ENCODE data around the gene PRKG1. TPM values are rescaled to one million over a fixed set of nuclear protein-coding genes. Genes with fewer than 3 reads are reported as not detected.

Gene PRKG1
- polyA plus RNA-seq, 3 donors, result not detected

GRCh38 chr10:51176976-51177695 is 102.8 kb downstream of the PRKG1 start:
- DNase-seq, result no peak
- H3K4me3 Mint-ChIP-seq, result no peak overlapping the region

GRCh38 chr10:51178634-51179033 is 104.3 kb downstream of the PRKG1 start:
- Mint-ChIP-seq H3K27ac (no peak overlapping the region), H3K4me1 (no peaks in the 10 kb centered on the region), H3K4me3 (no peak overlapping the region), H3K36me3 (no peaks in the 10 kb centered on the region), H3K27me3 (ENCODE audit: low read depth in 3 of 3) (no peaks in the 10 kb centered on the region), H3K9me3 (no peaks in the 10 kb centered on the region)
- H3K79me2 ChIP-seq (ENCODE audit: insufficient read depth, low read length), result no peaks in the 10 kb centered on the region
- no peaks in the 10 kb centered on the region for H3K4me1 ChIP-seq (ENCODE audit: control insufficient read depth in 1 of 2, insufficient read depth in 2 of 2, low read length in 2 of 2)
- intact Hi-C loops (cut with micrococcal nuclease), result no loop called here
- H2AFZ ChIP-seq (ENCODE audit: insufficient read depth, low read depth, low read length, poor library complexity, severe bottlenecking), result no peak overlapping the region
- H4K20me1 ChIP-seq (ENCODE audit: insufficient read depth, low read length), result no peaks in the 10 kb centered on the region
- H3K27me3 ChIP-seq (ENCODE audit: control insufficient read depth in 2 of 2, insufficient read depth in 2 of 2, low read length in 2 of 2), result no peaks in the 10 kb centered on the region
- H3K9me3 ChIP-seq (replicated peaks in 1 of 2; ENCODE audit: control insufficient read depth in 1 of 2, insufficient read depth in 1 of 2, low read length in 2 of 2), result no peaks in the 10 kb centered on the region
- no peak overlapping the region for H3K27ac ChIP-seq (ENCODE audit: low read depth in 1 of 2, low read length in 2 of 2)
- no peak overlapping the region for H3K4me3 ChIP-seq (replicated peaks in 1 of 3; ENCODE audit: low read depth in 2 of 3, low read length in 3 of 3)
- no peak overlapping the region for H3K4me2 ChIP-seq (replicated peaks; ENCODE audit: extremely low read depth, low read length, poor library complexity, severe bottlenecking)
- no peak for TF ChIP-seq CTCF (IDR thresholded peaks at IDR 0.05)
- H3K36me3 ChIP-seq (replicated peaks in 1 of 2; ENCODE audit: control insufficient read depth in 1 of 2, insufficient read depth in 2 of 2, low read length in 2 of 2), result no peaks in the 10 kb centered on the region
- no peak for DNase-seq
- H3K9ac ChIP-seq (ENCODE audit: insufficient read depth, low read length, poor library complexity, severe bottlenecking), result no peak overlapping the region

More at GRCh38 chr10:51176976-51177695, 102.8 kb downstream of the PRKG1 start:
- Histone ChIP-seq H3K79me2 (ENCODE audit: insufficient read depth, low read length) (no peaks in the 10 kb centered on the region), H3K4me3 (replicated peaks in 1 of 3; ENCODE audit: low read depth in 2 of 3, low read length in 3 of 3) (no peak overlapping the region), H3K27me3 (ENCODE audit: control insufficient read depth in 2 of 2, insufficient read depth in 2 of 2, low read length in 2 of 2) (no peaks in the 10 kb centered on the region), H3K36me3 (replicated peaks in 1 of 2; ENCODE audit: control insufficient read depth in 1 of 2, insufficient read depth in 2 of 2, low read length in 2 of 2) (no peaks in the 10 kb centered on the region), H3K27ac (ENCODE audit: low read depth in 1 of 2, low read length in 2 of 2) (no peak overlapping the region), H3K9ac (ENCODE audit: insufficient read depth, low read length, poor library complexity, severe bottlenecking) (no peak overlapping the region), H3K9me3 (replicated peaks in 1 of 2; ENCODE audit: control insufficient read depth in 1 of 2, insufficient read depth in 1 of 2, low read length in 2 of 2) (no peaks in the 10 kb centered on the region), H2AFZ (ENCODE audit: insufficient read depth, low read depth, low read length, poor library complexity, severe bottlenecking) (no peak overlapping the region), H3K4me1 (ENCODE audit: control insufficient read depth in 1 of 2, insufficient read depth in 2 of 2, low read length in 2 of 2) (no peaks in the 10 kb centered on the region), H4K20me1 (ENCODE audit: insufficient read depth, low read length) (no peaks in the 10 kb centered on the region), H3K4me2 (replicated peaks; ENCODE audit: extremely low read depth, low read length, poor library complexity, severe bottlenecking) (no peak overlapping the region)
- TF ChIP-seq CTCF (IDR thresholded peaks at IDR 0.05), result no peak
- no peaks in the 10 kb centered on the region for H3K4me1 Mint-ChIP-seq
- no peak overlapping the region for H3K27ac Mint-ChIP-seq
- no peaks in the 10 kb centered on the region for H3K27me3 Mint-ChIP-seq (ENCODE audit: low read depth in 3 of 3)
- no peaks in the 10 kb centered on the region for H3K9me3 Mint-ChIP-seq
- no peaks in the 10 kb centered on the region for H3K36me3 Mint-ChIP-seq
- intact Hi-C loops (cut with micrococcal nuclease), result no loop called here
